ENCODE measurements around the gene G6PC2.

DNA sequence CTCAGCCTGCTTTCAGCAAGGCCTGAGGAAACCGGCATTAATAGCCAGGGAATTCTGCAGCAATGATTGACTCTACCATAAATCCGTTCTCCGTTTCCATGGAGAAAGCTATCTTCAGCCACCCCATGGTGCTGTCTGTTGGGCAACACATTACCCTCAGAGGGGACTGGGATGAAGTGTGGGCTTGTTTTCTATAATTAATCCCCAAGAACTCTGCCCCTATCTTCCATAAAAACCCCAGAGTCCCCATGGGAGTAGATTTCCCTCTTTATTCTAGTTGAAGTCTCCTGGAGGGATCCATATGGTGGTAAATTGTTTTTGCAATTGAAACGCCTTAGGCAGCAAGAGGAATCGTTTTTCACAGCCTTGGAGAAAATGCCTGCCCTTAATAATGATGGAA is 9.2 kb downstream of the G6PC2 start:
- TF ChIP-seq POLR2AphosphoS5 (IDR thresholded peaks at IDR 0.05; ENCODE audit: low read length), result no peak
- TF ChIP-seq RAD51 (IDR thresholded peaks at IDR 0.05), result no peak
- TF ChIP-seq, protein P1, sequence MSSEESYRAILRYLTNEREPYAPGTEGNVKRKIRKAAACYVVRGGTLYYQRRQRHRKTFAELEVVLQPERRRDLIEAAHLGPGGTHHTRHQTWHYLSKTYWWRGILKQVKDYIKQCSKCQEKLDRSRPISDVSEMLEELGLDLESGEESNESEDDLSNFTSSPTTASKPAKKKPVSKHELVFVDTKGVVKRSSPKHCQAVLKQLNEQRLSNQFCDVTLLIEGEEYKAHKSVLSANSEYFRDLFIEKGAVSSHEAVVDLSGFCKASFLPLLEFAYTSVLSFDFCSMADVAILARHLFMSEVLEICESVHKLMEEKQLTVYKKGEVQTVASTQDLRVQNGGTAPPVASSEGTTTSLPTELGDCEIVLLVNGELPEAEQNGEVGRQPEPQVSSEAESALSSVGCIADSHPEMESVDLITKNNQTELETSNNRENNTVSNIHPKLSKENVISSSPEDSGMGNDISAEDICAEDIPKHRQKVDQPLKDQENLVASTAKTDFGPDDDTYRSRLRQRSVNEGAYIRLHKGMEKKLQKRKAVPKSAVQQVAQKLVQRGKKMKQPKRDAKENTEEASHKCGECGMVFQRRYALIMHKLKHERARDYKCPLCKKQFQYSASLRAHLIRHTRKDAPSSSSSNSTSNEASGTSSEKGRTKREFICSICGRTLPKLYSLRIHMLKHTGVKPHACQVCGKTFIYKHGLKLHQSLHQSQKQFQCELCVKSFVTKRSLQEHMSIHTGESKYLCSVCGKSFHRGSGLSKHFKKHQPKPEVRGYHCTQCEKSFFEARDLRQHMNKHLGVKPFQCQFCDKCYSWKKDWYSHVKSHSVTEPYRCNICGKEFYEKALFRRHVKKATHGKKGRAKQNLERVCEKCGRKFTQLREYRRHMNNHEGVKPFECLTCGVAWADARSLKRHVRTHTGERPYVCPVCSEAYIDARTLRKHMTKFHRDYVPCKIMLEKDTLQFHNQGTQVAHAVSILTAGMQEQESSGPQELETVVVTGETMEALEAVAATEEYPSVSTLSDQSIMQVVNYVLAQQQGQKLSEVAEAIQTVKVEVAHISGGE (CRISPR knock-in tag; IDR thresholded peaks at IDR 0.05), result no peak
- TF ChIP-seq, protein P2, sequence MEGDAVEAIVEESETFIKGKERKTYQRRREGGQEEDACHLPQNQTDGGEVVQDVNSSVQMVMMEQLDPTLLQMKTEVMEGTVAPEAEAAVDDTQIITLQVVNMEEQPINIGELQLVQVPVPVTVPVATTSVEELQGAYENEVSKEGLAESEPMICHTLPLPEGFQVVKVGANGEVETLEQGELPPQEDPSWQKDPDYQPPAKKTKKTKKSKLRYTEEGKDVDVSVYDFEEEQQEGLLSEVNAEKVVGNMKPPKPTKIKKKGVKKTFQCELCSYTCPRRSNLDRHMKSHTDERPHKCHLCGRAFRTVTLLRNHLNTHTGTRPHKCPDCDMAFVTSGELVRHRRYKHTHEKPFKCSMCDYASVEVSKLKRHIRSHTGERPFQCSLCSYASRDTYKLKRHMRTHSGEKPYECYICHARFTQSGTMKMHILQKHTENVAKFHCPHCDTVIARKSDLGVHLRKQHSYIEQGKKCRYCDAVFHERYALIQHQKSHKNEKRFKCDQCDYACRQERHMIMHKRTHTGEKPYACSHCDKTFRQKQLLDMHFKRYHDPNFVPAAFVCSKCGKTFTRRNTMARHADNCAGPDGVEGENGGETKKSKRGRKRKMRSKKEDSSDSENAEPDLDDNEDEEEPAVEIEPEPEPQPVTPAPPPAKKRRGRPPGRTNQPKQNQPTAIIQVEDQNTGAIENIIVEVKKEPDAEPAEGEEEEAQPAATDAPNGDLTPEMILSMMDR (IDR thresholded peaks at IDR 0.05 in 2 of 3, conservative IDR thresholded peaks at IDR 0.05 in 1 of 3; ENCODE audit: control insufficient read depth in 2 of 3, extremely low read depth in 1 of 3, insufficient read depth in 1 of 3, low read depth in 3 of 3, low read length in 3 of 3), result no peak
- no peak for TF ChIP-seq FOS (IDR thresholded peaks at IDR 0.05; ENCODE audit: borderline replicate concordance, extremely low read depth, insufficient read length)
- TF ChIP-seq TCF12 (IDR thresholded peaks at IDR 0.05; ENCODE audit: low read depth, low read length), result no peak
- no peak for TF ChIP-seq ZBED1 (IDR thresholded peaks at IDR 0.05; ENCODE audit: borderline replicate concordance)
- TF ChIP-seq JUNB (IDR thresholded peaks at IDR 0.05), result no peak
- TF ChIP-seq, protein P3, sequence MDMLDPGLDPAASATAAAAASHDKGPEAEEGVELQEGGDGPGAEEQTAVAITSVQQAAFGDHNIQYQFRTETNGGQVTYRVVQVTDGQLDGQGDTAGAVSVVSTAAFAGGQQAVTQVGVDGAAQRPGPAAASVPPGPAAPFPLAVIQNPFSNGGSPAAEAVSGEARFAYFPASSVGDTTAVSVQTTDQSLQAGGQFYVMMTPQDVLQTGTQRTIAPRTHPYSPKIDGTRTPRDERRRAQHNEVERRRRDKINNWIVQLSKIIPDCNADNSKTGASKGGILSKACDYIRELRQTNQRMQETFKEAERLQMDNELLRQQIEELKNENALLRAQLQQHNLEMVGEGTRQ (IDR thresholded peaks at IDR 0.05; ENCODE audit: borderline replicate concordance, low read depth, low read length), result no peak
- no peak for TF ChIP-seq HDGF (IDR thresholded peaks at IDR 0.05)
- TF ChIP-seq ZNF24 (IDR thresholded peaks at IDR 0.05), result no peak
- TF ChIP-seq MXI1 (IDR thresholded peaks at IDR 0.05; ENCODE audit: low read depth, low read length), result no peak
- no peak for TF ChIP-seq SMARCA5 (IDR thresholded peaks at IDR 0.05)
